Activated CD4-positive, CD25-positive, alpha-beta regulatory T cell treated with anti-CD3 and anti-CD28 coated beads, Interleukin-2, amount 50 U/mL, for 16 hours (primary cell): ENCODE results near the gene NFYC.

Experiments
- DNase-seq: peaks from one replicate; pipeline ENCODE4 v3.0.0-alpha.2; 2020; ENCODE audit warnings: low read depth, low spot score

The NFYC gene

GRCh38 chr1:40796939-40797667 lies 105.6 kb downstream of the NFYC start:
- no peak for DNase-seq

- DNase-seq: no peak
Measured at GRCh38 chr1:40797668-40798010, 106.1 kb downstream of the NFYC start.

GRCh38 chr1:40798366-40799281 lies 107.1 kb downstream of the NFYC start:
- DNase-seq: no peak

GRCh38 chr1:40799351-40799867 lies 107.9 kb downstream of the NFYC start:
- DNase-seq: no peak

GRCh38 chr1:40801742-40802077 lies 110.2 kb downstream of the NFYC start:
- no peak for DNase-seq

- DNase-seq: peak; percentile 74
Measured at GRCh38 chr1:40802078-40802741, 110.7 kb downstream of the NFYC start.

- no peak for DNase-seq
Measured at GRCh38 chr1:40802742-40803113, 111.2 kb downstream of the NFYC start.

- no peak for DNase-seq
Measured at GRCh38 chr1:40803447-40803846, 111.9 kb downstream of the NFYC start.

- DNase-seq: no peak
Measured at GRCh38 chr1:40803902-40804301, 112.4 kb downstream of the NFYC start.

GRCh38 chr1:40806240-40806639 lies 114.7 kb downstream of the NFYC start:
- DNase-seq: no peak

- no peak for DNase-seq
Measured at GRCh38 chr1:40806731-40807695, 115.5 kb downstream of the NFYC start.

GRCh38 chr1:40808002-40808401 lies 116.5 kb downstream of the NFYC start:
- no peak for DNase-seq

- no peak for DNase-seq
Measured at GRCh38 chr1:40808444-40808843, 116.9 kb downstream of the NFYC start.

GRCh38 chr1:40808909-40809308 lies 117.4 kb downstream of the NFYC start:
- DNase-seq: no peak

GRCh38 chr1:40810927-40811326 lies 119.4 kb downstream of the NFYC start:
- DNase-seq: no peak

GRCh38 chr1:40815420-40815819 lies 123.9 kb downstream of the NFYC start:
- no peak for DNase-seq

- no peak for DNase-seq
Measured at GRCh38 chr1:40817791-40818263, 126.3 kb downstream of the NFYC start.

- DNase-seq: peak; percentile 66
Measured at GRCh38 chr1:40818264-40818961, 126.9 kb downstream of the NFYC start.

GRCh38 chr1:40819101-40819500 lies 127.6 kb downstream of the NFYC start:
- DNase-seq: no peak

- DNase-seq: no peak
Measured at GRCh38 chr1:40820251-40820797, 128.8 kb downstream of the NFYC start.
